ENCODE measurements around the gene TUBGCP6. TPM values are rescaled to one million over a fixed set of nuclear protein-coding genes. Genes with fewer than 3 reads are reported as not detected.

TUBGCP6 gene
- total and polyA plus RNA-seq, 2 donors from 2014 or later: 19.2 to 52.0 TPM

DNA sequence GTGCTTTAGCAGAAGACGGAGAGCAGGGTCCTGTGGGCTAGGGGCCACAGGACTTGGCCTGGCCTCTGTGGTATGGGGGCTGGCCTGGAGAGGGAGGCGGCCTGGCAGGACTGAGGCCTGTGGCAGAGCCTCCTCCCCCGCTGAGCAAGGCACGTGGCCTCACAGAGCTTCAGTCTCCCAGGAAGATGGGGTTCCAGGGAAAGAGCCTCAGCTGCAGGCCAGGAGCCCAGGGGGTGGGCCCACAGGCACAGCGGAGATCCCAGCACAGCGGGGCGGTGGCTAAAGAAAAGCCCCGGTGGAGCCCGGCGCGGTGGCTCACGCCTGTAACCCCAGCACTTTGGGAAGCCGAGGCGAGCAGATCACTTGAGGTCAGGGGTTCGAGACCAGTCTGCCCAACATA, 14.5 kb upstream of the TUBGCP6 start:
- DNase-seq (no peak), FAIRE-seq (no peak)
- Histone ChIP-seq H3K27ac (ENCODE audit: low read depth in 2 of 2, low read length in 2 of 2) (no peak overlapping the region), H3K27me3 (ENCODE audit: control insufficient read depth, insufficient read depth, low read length) (no peaks in the 10 kb centered on the region), H3K4me1 (ENCODE audit: control insufficient read depth in 2 of 3, insufficient read depth in 2 of 3, low read depth in 1 of 3, low read length in 3 of 3) (peaks cover 0 to 9% (median 6%) of the 10 kb centered on the region in 3 donors), H3K9ac (ENCODE audit: low read length in 3 of 3) (no peak overlapping the region), H3K9me3 (ENCODE audit: control insufficient read depth in 2 of 3, insufficient read depth in 1 of 3, low read length in 3 of 3) (no peaks in the 10 kb centered on the region), H3K36me3 (ENCODE audit: control insufficient read depth in 2 of 3, insufficient read depth in 3 of 3, low read length in 3 of 3) (no peaks in the 10 kb centered on the region), H3K4me3 (ENCODE audit: low read length in 3 of 3) (no peak overlapping the region)
- TF ChIP-seq, protein P1, sequence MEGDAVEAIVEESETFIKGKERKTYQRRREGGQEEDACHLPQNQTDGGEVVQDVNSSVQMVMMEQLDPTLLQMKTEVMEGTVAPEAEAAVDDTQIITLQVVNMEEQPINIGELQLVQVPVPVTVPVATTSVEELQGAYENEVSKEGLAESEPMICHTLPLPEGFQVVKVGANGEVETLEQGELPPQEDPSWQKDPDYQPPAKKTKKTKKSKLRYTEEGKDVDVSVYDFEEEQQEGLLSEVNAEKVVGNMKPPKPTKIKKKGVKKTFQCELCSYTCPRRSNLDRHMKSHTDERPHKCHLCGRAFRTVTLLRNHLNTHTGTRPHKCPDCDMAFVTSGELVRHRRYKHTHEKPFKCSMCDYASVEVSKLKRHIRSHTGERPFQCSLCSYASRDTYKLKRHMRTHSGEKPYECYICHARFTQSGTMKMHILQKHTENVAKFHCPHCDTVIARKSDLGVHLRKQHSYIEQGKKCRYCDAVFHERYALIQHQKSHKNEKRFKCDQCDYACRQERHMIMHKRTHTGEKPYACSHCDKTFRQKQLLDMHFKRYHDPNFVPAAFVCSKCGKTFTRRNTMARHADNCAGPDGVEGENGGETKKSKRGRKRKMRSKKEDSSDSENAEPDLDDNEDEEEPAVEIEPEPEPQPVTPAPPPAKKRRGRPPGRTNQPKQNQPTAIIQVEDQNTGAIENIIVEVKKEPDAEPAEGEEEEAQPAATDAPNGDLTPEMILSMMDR (IDR thresholded peaks at IDR 0.05; ENCODE audit: borderline replicate concordance, extremely low read depth, insufficient read depth): no peak
- intact Hi-C loops (cut with DNase I): no loop called here

- no peak overlapping the region for H3K9ac ChIP-seq (ENCODE audit: low read length in 3 of 3)
- no peak for FAIRE-seq
- H3K4me3 ChIP-seq (ENCODE audit: low read length in 3 of 3): no peak overlapping the region
- no peaks in the 10 kb centered on the region for H3K27me3 ChIP-seq (ENCODE audit: control insufficient read depth, insufficient read depth, low read length)
- H3K4me1 ChIP-seq (ENCODE audit: control insufficient read depth in 2 of 3, insufficient read depth in 2 of 3, low read depth in 1 of 3, low read length in 3 of 3): peaks cover 0 to 9% (median 6%) of the 10 kb centered on the region in 3 donors
- intact Hi-C loops (cut with DNase I): no loop called here
- H3K9me3 ChIP-seq (ENCODE audit: control insufficient read depth in 2 of 3, insufficient read depth in 1 of 3, low read length in 3 of 3): no peaks in the 10 kb centered on the region
- H3K36me3 ChIP-seq (ENCODE audit: control insufficient read depth in 2 of 3, insufficient read depth in 3 of 3, low read length in 3 of 3): no peaks in the 10 kb centered on the region
- no peak overlapping the region for H3K27ac ChIP-seq (ENCODE audit: low read depth in 2 of 2, low read length in 2 of 2)
- DNase-seq: no peak
- TF ChIP-seq, protein P1 (IDR thresholded peaks at IDR 0.05; ENCODE audit: borderline replicate concordance, extremely low read depth, insufficient read depth): no peak
Observed at GRCh38 chr22:50258361-50259292, 13.8 kb upstream of the TUBGCP6 start.

DNA sequence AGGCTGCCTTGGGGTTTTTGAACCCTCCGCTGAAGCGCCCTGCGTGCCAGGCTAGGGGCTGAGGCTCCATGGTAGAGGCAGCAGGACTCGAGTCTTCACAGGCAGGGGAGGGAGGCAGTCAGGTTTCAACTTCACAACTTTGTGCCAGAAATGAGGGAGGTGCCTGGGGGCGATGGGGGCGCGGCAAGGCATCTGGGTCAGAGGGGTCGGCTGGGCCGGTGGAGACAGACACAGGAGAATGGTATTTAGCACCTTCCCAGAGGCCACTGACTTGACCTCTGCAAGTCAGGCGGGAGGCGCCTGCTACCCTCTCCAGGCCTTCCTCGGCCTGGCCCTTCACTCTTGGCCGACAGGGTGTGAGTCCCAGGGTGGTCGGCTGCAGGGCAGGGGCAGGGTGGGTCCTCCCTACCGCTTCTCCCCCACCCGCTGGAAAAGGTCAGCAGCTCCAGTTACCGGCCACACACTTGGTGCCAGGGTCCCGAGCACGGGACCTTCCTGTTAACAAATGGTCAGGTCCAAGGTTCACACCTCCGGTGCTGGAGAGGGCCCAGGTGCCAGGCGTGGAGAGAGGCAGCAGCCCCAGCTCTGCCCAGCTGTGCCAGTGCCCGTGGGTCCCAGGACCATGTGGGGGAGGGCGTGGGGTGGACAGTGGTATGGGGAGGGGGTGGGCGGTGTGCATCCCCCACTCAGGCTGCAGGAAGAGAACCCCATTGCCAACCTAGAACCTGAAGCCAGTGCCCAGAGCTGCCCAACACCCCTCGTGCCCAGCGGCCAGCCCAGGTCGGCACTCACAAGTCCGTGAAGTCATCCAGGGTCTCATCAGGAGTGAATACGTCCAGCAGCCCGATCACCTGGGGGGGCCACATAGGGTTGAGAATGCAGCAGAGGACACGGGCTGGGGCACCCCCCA, 12.9 kb upstream of the TUBGCP6 start:
- FAIRE-seq: no peak
- H3K27ac ChIP-seq (ENCODE audit: low read depth in 2 of 2, low read length in 2 of 2): no peak overlapping the region
- H3K4me3 ChIP-seq (ENCODE audit: low read length in 3 of 3): no peak overlapping the region
- no peak for DNase-seq
- H3K9ac ChIP-seq (ENCODE audit: low read length in 3 of 3): no peak overlapping the region
- no peaks in the 10 kb centered on the region for H3K9me3 ChIP-seq (ENCODE audit: control insufficient read depth in 2 of 3, insufficient read depth in 1 of 3, low read length in 3 of 3)
- H3K36me3 ChIP-seq (ENCODE audit: control insufficient read depth in 2 of 3, insufficient read depth in 3 of 3, low read length in 3 of 3): no peaks in the 10 kb centered on the region
- H3K27me3 ChIP-seq (ENCODE audit: control insufficient read depth, insufficient read depth, low read length): no peaks in the 10 kb centered on the region
- intact Hi-C loops (cut with DNase I): no loop called here
- H3K4me1 ChIP-seq (ENCODE audit: control insufficient read depth in 2 of 3, insufficient read depth in 2 of 3, low read depth in 1 of 3, low read length in 3 of 3): peaks cover 0 to 6% (median 5%) of the 10 kb centered on the region in 3 donors
- TF ChIP-seq, protein P1 (IDR thresholded peaks at IDR 0.05; ENCODE audit: borderline replicate concordance, extremely low read depth, insufficient read depth): no peak
